SW480 (cell line): ENCODE measurements around the gene EXOC1.
A peak's percentile ranks its signal among the peaks of the same experiment; 100 is the strongest.
"Not testable (repeated sequence)": the region's sequence is repeated elsewhere in the genome, so short reads cannot be mapped to it uniquely, and the experiment has no call there.

Source experiments
- DNase-seq: peaks from one replicate; pipeline ENCODE4 v3.0.0-alpha.2; 2016; ENCODE audit warnings: low spot score

The EXOC1 gene

DNA sequence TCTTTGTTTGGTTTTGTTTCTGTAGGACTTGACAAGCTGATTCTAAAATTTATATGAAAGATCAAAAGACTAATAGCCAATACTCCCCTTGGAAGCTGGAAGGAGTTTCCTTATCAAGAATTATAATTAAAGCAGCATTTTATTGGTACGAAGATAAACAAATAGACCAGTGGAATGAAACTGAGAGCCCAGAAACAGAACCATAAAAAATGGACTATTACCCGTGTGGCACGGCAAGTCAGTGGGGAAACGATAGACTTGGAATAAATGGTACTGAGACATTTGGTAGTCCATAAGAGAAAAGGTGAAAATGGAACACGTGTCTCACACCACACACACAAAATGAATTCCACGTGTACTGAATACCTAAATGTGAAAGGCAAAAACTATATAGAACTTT is 52.9 kb downstream of the EXOC1 start:
- no peak for DNase-seq

- DNase-seq = peak; percentile 15
Observed at GRCh38 chr4:55906989-55907388, 53.5 kb downstream of the EXOC1 start.

DNA sequence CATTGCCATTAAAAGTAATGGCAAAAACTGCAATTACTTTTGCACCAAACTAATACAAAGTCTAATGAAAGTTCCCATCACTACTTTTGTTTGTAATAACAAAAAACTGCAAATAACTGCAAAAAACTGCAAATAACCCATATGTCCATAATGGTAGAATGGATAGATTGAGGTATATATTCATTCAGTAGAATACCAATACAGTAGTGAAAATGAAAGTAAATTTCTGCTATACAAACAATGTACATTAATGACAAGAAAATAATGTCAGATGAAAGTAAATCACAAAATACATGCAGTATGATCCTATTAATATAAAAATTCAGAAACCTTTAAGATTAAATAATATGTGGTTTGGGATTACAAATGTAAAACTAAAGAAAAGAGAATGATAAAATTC is 54.0 kb downstream of the EXOC1 start:
- DNase-seq = no peak

DNA sequence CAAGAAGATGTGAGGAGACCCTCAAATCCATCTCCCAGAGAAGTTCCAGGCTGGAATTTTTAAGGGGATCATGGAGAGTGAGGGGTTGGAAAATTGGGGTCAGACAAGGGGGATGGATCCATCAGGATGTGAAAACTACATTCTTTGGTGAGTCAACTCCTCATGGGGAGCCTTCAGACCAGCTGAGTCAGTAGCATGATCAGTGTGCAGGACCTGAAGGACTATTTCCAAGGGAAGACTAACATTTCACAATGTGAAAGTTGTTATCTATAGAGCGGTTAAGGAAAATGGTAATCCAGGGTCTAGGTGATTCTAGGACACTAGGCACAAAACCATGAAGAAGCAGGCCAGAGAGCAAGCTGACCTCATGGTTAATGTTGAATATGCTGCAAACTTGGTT is 56.7 kb downstream of the EXOC1 start:
- DNase-seq = no peak

DNA sequence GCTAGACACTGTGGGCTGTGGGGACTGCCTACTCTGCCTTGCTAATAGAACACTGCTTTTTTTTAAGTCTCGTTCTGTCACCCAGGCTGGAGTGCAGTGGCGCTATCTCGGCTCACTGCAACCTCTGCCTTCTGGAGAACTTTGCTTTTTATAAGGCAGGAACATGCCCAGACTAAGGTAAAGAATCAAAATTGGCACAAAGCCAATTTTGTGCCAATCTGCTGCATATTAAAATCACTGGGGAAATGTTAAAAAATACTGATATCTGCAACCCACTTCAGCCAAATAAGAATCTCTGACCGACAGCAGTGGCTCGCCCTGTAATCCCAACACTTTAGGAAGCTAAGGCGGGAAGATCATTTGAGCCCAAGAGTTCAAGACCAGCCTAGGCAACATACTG is 58.8 kb downstream of the EXOC1 start:
- no peak for DNase-seq

GRCh38 chr4:55920571-55920970 is 67.1 kb downstream of the EXOC1 start:
- no peak for DNase-seq

- DNase-seq = no peak
Observed at GRCh38 chr4:55921093-55921492, 67.6 kb downstream of the EXOC1 start.

DNA sequence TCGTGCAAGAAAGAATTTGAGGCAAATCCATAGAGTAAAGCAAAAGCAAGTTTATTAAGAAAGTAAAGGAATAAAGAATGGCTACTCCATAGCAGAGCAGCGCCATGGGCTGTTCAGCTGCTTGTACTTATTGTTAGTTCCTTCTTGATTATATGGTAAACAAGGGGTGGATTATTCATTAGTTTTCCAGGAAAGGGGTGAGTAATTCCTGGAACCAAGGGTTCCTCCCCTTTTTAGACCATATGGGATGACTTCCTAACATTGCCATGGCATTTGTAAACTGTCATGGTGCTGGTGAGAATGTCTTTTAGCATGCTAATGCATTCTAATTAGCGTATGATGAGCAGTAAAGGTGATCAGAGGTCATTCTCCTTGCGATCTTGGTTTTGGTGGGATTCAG is 71.8 kb downstream of the EXOC1 start:
- DNase-seq = no peak

- DNase-seq = no peak
Observed at GRCh38 chr4:55926610-55927009, 73.2 kb downstream of the EXOC1 start.

GRCh38 chr4:55927803-55928437 is 74.5 kb downstream of the EXOC1 start:
- DNase-seq = no peak

- DNase-seq = no peak
Observed at GRCh38 chr4:55928846-55929245, 75.4 kb downstream of the EXOC1 start.

GRCh38 chr4:55931043-55931442 is 77.6 kb downstream of the EXOC1 start:
- no peak for DNase-seq

GRCh38 chr4:55931833-55932232 is 78.4 kb downstream of the EXOC1 start:
- DNase-seq = no peak

DNA sequence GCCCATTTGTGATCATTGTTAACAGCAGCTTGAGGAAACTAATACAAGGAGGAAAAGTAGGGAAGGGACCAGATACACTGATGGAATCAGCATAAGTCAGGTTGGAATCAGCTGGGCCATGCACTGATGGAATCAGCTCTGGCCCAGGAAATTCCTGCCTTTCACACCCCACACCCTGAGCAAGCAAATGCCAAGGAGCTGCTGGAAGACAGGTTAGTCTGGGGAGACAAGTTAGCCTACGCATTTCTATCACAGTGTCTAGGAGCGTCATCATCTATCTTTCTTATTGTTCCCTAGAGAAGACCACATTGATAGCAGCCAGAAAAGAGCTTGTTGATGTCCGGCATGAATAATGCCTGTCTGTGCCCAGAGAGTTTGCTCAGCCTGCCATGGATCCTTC is 79.1 kb downstream of the EXOC1 start:
- no peak for DNase-seq

- DNase-seq = no peak
Observed at GRCh38 chr4:55933611-55934010, 80.2 kb downstream of the EXOC1 start.

GRCh38 chr4:55935907-55936306 is 82.5 kb downstream of the EXOC1 start:
- DNase-seq = not testable (repeated sequence)

DNA sequence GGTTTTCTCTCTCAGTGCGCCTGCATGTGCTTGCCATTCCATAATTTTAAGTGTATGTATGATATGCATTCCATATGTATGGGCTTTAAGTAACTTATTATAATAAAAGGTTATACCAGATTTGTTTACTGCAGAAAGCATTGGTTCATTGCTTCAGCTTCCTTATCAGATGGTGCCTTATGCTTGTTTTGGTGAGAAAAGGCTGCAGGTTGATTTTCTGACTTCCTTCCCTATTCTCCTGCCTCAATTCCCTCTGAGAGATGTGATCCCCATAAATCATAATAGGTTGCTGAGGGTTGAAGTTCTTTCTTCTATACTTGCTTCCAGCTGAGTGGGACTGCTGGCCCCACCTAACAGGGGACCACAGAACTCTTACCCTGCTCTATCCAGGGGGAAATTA is 85.0 kb downstream of the EXOC1 start:
- DNase-seq = no peak

DNA sequence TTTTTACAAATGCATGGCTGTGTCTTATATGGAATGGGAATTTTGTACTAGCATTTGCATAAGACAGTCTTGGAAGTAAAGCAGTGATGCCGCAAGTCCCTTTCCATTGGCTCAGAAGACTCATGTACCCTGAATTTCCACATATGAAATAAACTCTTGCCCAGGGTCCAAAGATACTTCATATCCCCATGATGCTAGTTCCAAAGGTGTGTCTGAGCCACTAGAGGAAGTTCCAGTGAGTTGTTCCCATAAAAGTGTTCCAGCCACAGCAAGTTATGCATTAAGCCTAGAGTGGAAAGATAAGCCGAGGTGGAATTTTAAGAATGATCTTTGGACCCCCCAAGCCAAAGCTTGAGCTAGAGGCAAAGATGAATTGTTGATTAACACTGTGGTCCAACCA is 86.0 kb downstream of the EXOC1 start:
- DNase-seq = no peak

DNA sequence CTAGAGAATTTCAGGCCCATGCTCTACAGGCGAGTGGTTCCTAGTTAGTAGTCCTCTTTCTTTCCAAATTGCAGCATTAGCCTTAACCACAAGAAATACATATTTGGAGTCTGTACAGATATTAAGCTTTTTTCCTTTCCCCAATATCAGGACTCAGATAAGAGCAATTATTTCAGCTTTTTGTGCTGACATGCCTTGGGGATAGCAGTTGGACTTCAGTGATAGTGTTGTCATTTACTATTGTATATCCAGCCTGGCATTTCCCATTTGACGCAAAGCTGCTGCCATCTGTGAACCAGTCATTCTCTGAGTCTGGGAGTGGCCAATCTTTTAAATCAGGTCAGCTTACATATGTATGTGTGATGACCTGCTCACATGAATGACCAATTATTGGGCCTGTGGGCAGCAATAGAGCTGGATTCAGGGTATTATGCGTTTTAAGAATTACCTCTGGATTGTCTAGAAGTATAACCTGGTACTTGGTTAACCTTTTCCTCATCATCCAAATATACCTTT is 88.5 kb downstream of the EXOC1 start:
- no peak for DNase-seq

DNA sequence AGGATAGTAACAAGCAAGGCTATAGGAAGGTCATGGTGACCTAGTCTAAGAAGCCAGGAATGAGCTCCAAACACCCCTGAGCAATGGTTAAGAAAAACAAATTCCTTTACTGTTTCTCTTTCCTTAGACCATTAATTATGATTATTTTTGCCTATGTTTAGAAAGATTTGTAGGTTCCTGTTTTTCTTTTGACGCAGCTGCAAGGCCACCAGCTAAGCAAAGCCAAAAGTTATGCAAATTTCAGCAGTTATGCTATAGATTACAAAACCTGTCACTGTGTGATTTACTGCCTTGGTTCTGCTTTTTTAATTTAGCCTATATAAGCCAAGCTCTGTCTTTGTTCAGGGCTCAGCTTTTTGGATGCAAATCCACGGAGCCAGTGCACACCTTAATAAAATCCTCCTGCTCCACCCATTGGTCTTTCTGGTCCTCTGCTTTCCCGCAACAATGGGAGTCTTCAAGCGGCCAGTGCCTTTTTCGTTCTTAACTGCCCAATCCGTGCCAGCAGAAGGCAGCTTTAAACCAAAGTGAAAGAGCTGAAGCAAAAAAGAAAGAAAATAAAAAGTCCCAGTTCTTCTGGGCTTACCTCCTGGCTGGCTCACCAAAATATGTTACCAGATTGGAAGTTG is 93.9 kb downstream of the EXOC1 start:
- DNase-seq = no peak

- DNase-seq = peak; percentile 76
Observed at GRCh38 chr4:55947912-55948725, 94.7 kb downstream of the EXOC1 start.

GRCh38 chr4:55948726-55949481 is 95.5 kb downstream of the EXOC1 start, which contains the start of gene CEP135:
Gene CEP135, plus strand, starts transcription at chr4:55948945. Its CDS starts 3,186 bp downstream, at chr4:55952131.
- peak; percentile 84 for DNase-seq
